WI38 (cell line): ENCODE data around the gene RPS14.

Experiments used
- H3K4me3 ChIP-seq: 2 replicates; pipeline ENCODE4 v1.5.1; 2011; ENCODE audit warnings: low read depth, mild to moderate bottlenecking, control low read depth, low read length
- CTCF ChIP-seq: IDR thresholded peaks from 2 replicates; pipeline ENCODE4 v1.5.1; 2012; ENCODE audit warnings: low read depth, mild to moderate bottlenecking, control low read depth, low read length

Gene RPS14

GRCh38 chr5:150444770-150445169 lies 4.8 kb downstream of the RPS14 start:
- no peak overlapping the region for H3K4me3 ChIP-seq
- no peak for TF ChIP-seq CTCF

- H3K4me3 ChIP-seq = no peak overlapping the region
- TF ChIP-seq CTCF = no peak
Measured at GRCh38 chr5:150443242-150444075, 6.1 kb downstream of the RPS14 start.

GRCh38 chr5:150442699-150443080 lies 6.8 kb downstream of the RPS14 start:
- TF ChIP-seq CTCF = no peak
- no peak overlapping the region for H3K4me3 ChIP-seq

GRCh38 chr5:150441813-150442698 lies 7.5 kb downstream of the RPS14 start:
- no peak overlapping the region for H3K4me3 ChIP-seq
- no peak for TF ChIP-seq CTCF

- H3K4me3 ChIP-seq = no peak overlapping the region
- TF ChIP-seq CTCF = no peak
Measured at GRCh38 chr5:150440948-150441812, 8.4 kb downstream of the RPS14 start.

- no peak overlapping the region for H3K4me3 ChIP-seq
- peak; percentile 68 for TF ChIP-seq CTCF
Measured at GRCh38 chr5:150438873-150439546, 10.5 kb downstream of the RPS14 start.
